Measurements from ENCODE around the gene MYH16. TPM values are rescaled to one million over a fixed set of nuclear protein-coding genes. Genes with fewer than 3 reads are reported as not detected.
A peak's percentile ranks its signal among the peaks of the same experiment; 100 is the strongest.
"Not testable (repeated sequence)": the region's sequence is repeated elsewhere in the genome, so short reads cannot be mapped to it uniquely, and the experiment has no call there.

MYH16 gene
- total RNA-seq, 2 experiments from 2014 or later, result not detected

GRCh38 chr7:99312316-99313203 lies 39.9 kb downstream of the MYH16 start:
- no peak overlapping the region for H3K4me3 Mint-ChIP-seq
- intact Hi-C loops (cut with micrococcal nuclease), result loop anchor here (1.0 to 5.0 kb wide), 3 partner anchors 38 to 272 kb away; partner anchors contain the start of gene SMURF1
- no peak overlapping the region for H3K27ac Mint-ChIP-seq
- H3K4me1 Mint-ChIP-seq (ENCODE audit: low read depth), result peaks cover 12% of the 10 kb centered on the region
- peak; percentile 86 for DNase-seq
- CTCF ChIA-PET, result interaction anchor here (0.6 to 4.6 kb wide), 18 partner anchors 14 to 320 kb away, joined by 3 to 26 read pairs (median 4); no protein-coding TSS in a partner anchor
- H3K27me3 Mint-ChIP-seq (ENCODE audit: low read depth), result no peaks in the 10 kb centered on the region
- H3K9me3 Mint-ChIP-seq, result no peaks in the 10 kb centered on the region
- peaks cover 3% of the 10 kb centered on the region for H3K36me3 Mint-ChIP-seq (ENCODE audit: low read depth)

- CTCF ChIA-PET, result interaction anchor here (0.6 to 4.6 kb wide), 18 partner anchors 14 to 314 kb away, joined by 3 to 26 read pairs (median 4); no protein-coding TSS in a partner anchor
- Mint-ChIP-seq H3K4me3 (no peak overlapping the region), H3K9me3 (no peaks in the 10 kb centered on the region), H3K4me1 (ENCODE audit: low read depth) (peaks cover 12% of the 10 kb centered on the region), H3K36me3 (ENCODE audit: low read depth) (peaks cover 3% of the 10 kb centered on the region), H3K27me3 (ENCODE audit: low read depth) (no peaks in the 10 kb centered on the region), H3K27ac (no peak overlapping the region)
- no peak for DNase-seq
- intact Hi-C loops (cut with micrococcal nuclease), result loop anchor here (1.0 to 5.0 kb wide), 3 partner anchors 39 to 273 kb away; partner anchors contain the start of gene SMURF1
Observed at GRCh38 chr7:99313204-99313573, 40.5 kb downstream of the MYH16 start.

GRCh38 chr7:99314504-99314903 lies 41.9 kb downstream of the MYH16 start:
- H3K36me3 Mint-ChIP-seq (ENCODE audit: low read depth), result peaks cover 3% of the 10 kb centered on the region
- peak; percentile 80 for DNase-seq
- H3K27me3 Mint-ChIP-seq (ENCODE audit: low read depth), result no peaks in the 10 kb centered on the region
- CTCF ChIA-PET, result interaction anchor here (1.0 to 4.6 kb wide), 4 partner anchors 76 to 375 kb away, joined by 3 to 26 read pairs (median 14); no protein-coding TSS in a partner anchor
- H3K4me3 Mint-ChIP-seq, result no peak overlapping the region
- H3K9me3 Mint-ChIP-seq, result no peaks in the 10 kb centered on the region
- H3K4me1 Mint-ChIP-seq (ENCODE audit: low read depth), result peaks cover 12% of the 10 kb centered on the region
- intact Hi-C loops (cut with micrococcal nuclease), result loop anchor here (1.0 to 5.0 kb wide), 2 partner anchors 73 to 172 kb away; partner anchors contain the start of gene SMURF1
- peak overlapping the region; percentile 4 for H3K27ac Mint-ChIP-seq

- Mint-ChIP-seq H3K36me3 (ENCODE audit: low read depth) (no peaks in the 10 kb centered on the region), H3K27ac (no peak overlapping the region), H3K27me3 (ENCODE audit: low read depth) (no peaks in the 10 kb centered on the region), H3K4me1 (ENCODE audit: low read depth) (peaks cover 3% of the 10 kb centered on the region), H3K4me3 (no peak overlapping the region), H3K9me3 (no peaks in the 10 kb centered on the region)
- DNase-seq, result no peak
- CTCF ChIA-PET, result interaction anchor here (0.6 to 1.1 kb wide), 3 partner anchors 51 to 480 kb away, joined by 3 to 7 read pairs (median 5); no protein-coding TSS in a partner anchor
- intact Hi-C loops (cut with micrococcal nuclease), result no loop called here
Observed at GRCh38 chr7:99320371-99320770, 47.7 kb downstream of the MYH16 start.

GRCh38 chr7:99322659-99323058 lies 50.0 kb downstream of the MYH16 start:
- H3K4me3 Mint-ChIP-seq; H3K9me3 Mint-ChIP-seq; intact Hi-C loops (cut with micrococcal nuclease); H3K27ac Mint-ChIP-seq; DNase-seq; H3K36me3 Mint-ChIP-seq (ENCODE audit: low read depth); H3K27me3 Mint-ChIP-seq (ENCODE audit: low read depth): not testable (repeated sequence)
- peaks cover 15% of the 10 kb centered on the region for H3K4me1 Mint-ChIP-seq (ENCODE audit: low read depth)
- CTCF ChIA-PET, result interaction anchor here (0.8 to 0.9 kb wide), 2 partner anchors 71 to 281 kb away, joined by 3 to 4 read pairs; no protein-coding TSS in a partner anchor

GRCh38 chr7:99324559-99324958 lies 51.9 kb downstream of the MYH16 start:
- Mint-ChIP-seq H3K9me3 (no peaks in the 10 kb centered on the region), H3K4me1 (ENCODE audit: low read depth) (peaks cover 31% of the 10 kb centered on the region), H3K36me3 (ENCODE audit: low read depth) (no peaks in the 10 kb centered on the region), H3K27ac (no peak overlapping the region), H3K4me3 (peak overlapping the region; percentile 80), H3K27me3 (ENCODE audit: low read depth) (no peaks in the 10 kb centered on the region)
- CTCF ChIA-PET, result no interaction called here
- intact Hi-C loops (cut with micrococcal nuclease), result loop anchor here (2.0 kb wide), 1 partner anchor 446 kb away; the partner anchor contains the start of gene TRRAP
- DNase-seq, result no peak

- Mint-ChIP-seq H3K27ac (peak overlapping the region; percentile 88), H3K4me3 (peak overlapping the region; percentile 80), H3K27me3 (ENCODE audit: low read depth) (no peaks in the 10 kb centered on the region), H3K36me3 (ENCODE audit: low read depth) (no peaks in the 10 kb centered on the region), H3K4me1 (ENCODE audit: low read depth) (peaks cover 34% of the 10 kb centered on the region), H3K9me3 (no peaks in the 10 kb centered on the region)
- intact Hi-C loops (cut with micrococcal nuclease), result loop anchor here (2.0 to 5.0 kb wide), 3 partner anchors 53 to 446 kb away; partner anchors contain the start of genes MYH16, SMURF1 and TRRAP
- DNase-seq, result no peak
- CTCF ChIA-PET, result interaction anchor here (0.6 kb wide), 1 partner anchor 433 kb away, joined by 4 read pairs; no protein-coding TSS in a partner anchor
Observed at GRCh38 chr7:99325001-99325493, 52.4 kb downstream of the MYH16 start.

- Mint-ChIP-seq H3K27ac (peak within 1 kb of the TSS; percentile 88), H3K9me3 (no peaks in the 10 kb centered on the region), H3K4me3 (peak within 1 kb of the TSS; percentile 80), H3K36me3 (ENCODE audit: low read depth) (no peaks in the 10 kb centered on the region), H3K27me3 (ENCODE audit: low read depth) (no peaks in the 10 kb centered on the region), H3K4me1 (ENCODE audit: low read depth) (peaks cover 41% of the 10 kb centered on the region)
- peak; percentile 90 for DNase-seq
- intact Hi-C loops (cut with micrococcal nuclease), result loop anchor here (1.0 to 5.0 kb wide), 5 partner anchors 53 to 447 kb away; partner anchors contain the start of genes BUD31, MYH16, PDAP1 and SMURF1
- CTCF ChIA-PET, result interaction anchor here (0.6 kb wide), 1 partner anchor 434 kb away, joined by 4 read pairs; no protein-coding TSS in a partner anchor
Observed at GRCh38 chr7:99325592-99326407, 53.2 kb downstream of the MYH16 start, which contains the start of gene ARPC1A. Gene ARPC1A, plus strand, starts transcription at chr7:99325898. Its CDS starts 7,456 bp downstream, at chr7:99333354.

- no peak for DNase-seq
- H3K36me3 Mint-ChIP-seq (ENCODE audit: low read depth), result no peaks in the 10 kb centered on the region
- no peaks in the 10 kb centered on the region for H3K27me3 Mint-ChIP-seq (ENCODE audit: low read depth)
- CTCF ChIA-PET, result interaction anchor here (0.6 to 1.2 kb wide), 3 partner anchors 13 to 112 kb away, joined by 3 to 4 read pairs (median 3); no protein-coding TSS in a partner anchor
- H3K4me3 Mint-ChIP-seq, result peak overlapping the region; percentile 80
- peak overlapping the region; percentile 88 for H3K27ac Mint-ChIP-seq
- peaks cover 47% of the 10 kb centered on the region for H3K4me1 Mint-ChIP-seq (ENCODE audit: low read depth)
- intact Hi-C loops (cut with micrococcal nuclease), result loop anchor here (1.0 to 5.0 kb wide), 4 partner anchors 54 to 184 kb away; partner anchors contain the start of genes BUD31, MYH16, PDAP1 and SMURF1
- H3K9me3 Mint-ChIP-seq, result no peaks in the 10 kb centered on the region
Observed at GRCh38 chr7:99326408-99326782, 53.8 kb downstream of the MYH16 start.

- H3K4me3 Mint-ChIP-seq, result peak overlapping the region; percentile 32
- H3K27me3 Mint-ChIP-seq (ENCODE audit: low read depth), result not testable (repeated sequence)
- DNase-seq, result peak; percentile 40
Observed at GRCh38 chr7:99330314-99330961, 57.8 kb downstream of the MYH16 start.

GRCh38 chr7:99331002-99331401 lies 58.4 kb downstream of the MYH16 start:
- Mint-ChIP-seq H3K9me3 (no peaks in the 10 kb centered on the region), H3K4me1 (ENCODE audit: low read depth) (peaks cover 60% of the 10 kb centered on the region), H3K4me3 (peak overlapping the region; percentile 6), H3K27ac (peak overlapping the region; percentile 92), H3K36me3 (ENCODE audit: low read depth) (peaks cover 10% of the 10 kb centered on the region), H3K27me3 (ENCODE audit: low read depth) (no peaks in the 10 kb centered on the region)
- peak; percentile 57 for DNase-seq
- CTCF ChIA-PET, result interaction anchor here (0.6 kb wide), 1 partner anchor 233 kb away, joined by 3 read pairs; no protein-coding TSS in a partner anchor
- intact Hi-C loops (cut with micrococcal nuclease), result no loop called here

More at GRCh38 chr7:99330314-99330961, 57.8 kb downstream of the MYH16 start:
- intact Hi-C loops (cut with micrococcal nuclease), result loop anchor here (1.0 kb wide), 1 partner anchor 51 kb away; no protein-coding TSS in a partner anchor
- peaks cover 60% of the 10 kb centered on the region for H3K4me1 Mint-ChIP-seq (ENCODE audit: low read depth)
- not testable (repeated sequence) for H3K9me3 Mint-ChIP-seq; H3K36me3 Mint-ChIP-seq (ENCODE audit: low read depth)
- H3K27ac Mint-ChIP-seq, result peak overlapping the region; percentile 92
- CTCF ChIA-PET, result interaction anchor here (0.9 kb wide), 1 partner anchor 78 kb away, joined by 3 read pairs; the partner anchor contains the start of genes BUD31 and PDAP1
